CD14-positive monocyte (primary cell): ENCODE measurements around the gene SSR3. TPM values are rescaled to one million over a fixed set of nuclear protein-coding genes. Genes with fewer than 3 reads are reported as not detected.

Experiments used
- DNase-seq, 3 donors: peaks; one replicate each; pipeline ENCODE4 v3.0.0-alpha.2; 2011 to 2022
- H2AFZ ChIP-seq: 2 replicates; pipeline ENCODE4 v1.6.0; 2012; ENCODE audit warnings: mild to moderate bottlenecking, low read depth, low read length, inconsistent platforms; ENCODE audit not compliant: insufficient read depth, poor library complexity, severe bottlenecking
- H3K27ac ChIP-seq, 2 donors: 1 replicate in 1 of 2; 2 replicates in 1 of 2; pipeline ENCODE4 v1.5.1; 2012 to 2013; ENCODE audit warnings: low read length in 2 of 2, control low read depth in 1 of 2, inconsistent platforms in 1 of 2, low read depth in 1 of 2, mild to moderate bottlenecking in 1 of 2
- H3K27me3 ChIP-seq, 2 donors: one replicate each; pipeline versions ENCODE4 v1.6.0 to v1.6.1; 2011 to 2013; ENCODE audit warnings: low read length in 2 of 2; ENCODE audit not compliant: control insufficient read depth in 2 of 2, insufficient read depth in 2 of 2
- H3K36me3 ChIP-seq, 2 donors: replicated peaks in 1 of 2; 1 replicate in 1 of 2; 2 replicates in 1 of 2; pipeline versions ENCODE4 v1.5.1 to v1.6.1; 2012 to 2013; ENCODE audit warnings: low read length in 2 of 2, control low read depth in 1 of 2, inconsistent platforms in 1 of 2, mild to moderate bottlenecking in 1 of 2; ENCODE audit not compliant: insufficient read depth in 2 of 2, control insufficient read depth in 1 of 2
- H3K4me1 ChIP-seq, 2 donors: 1 replicate in 1 of 2; 2 replicates in 1 of 2; pipeline versions ENCODE4 v1.5.1 to v1.6.1; 2012 to 2013; ENCODE audit warnings: low read length in 2 of 2, control low read depth in 1 of 2, inconsistent platforms in 1 of 2, mild to moderate bottlenecking in 1 of 2, moderate library complexity in 1 of 2; ENCODE audit not compliant: insufficient read depth in 2 of 2, control insufficient read depth in 1 of 2
- H3K4me2 ChIP-seq: replicated peaks from 2 replicates; pipeline ENCODE3; 2012; ENCODE audit warnings: low read length, moderate library complexity, mild to moderate bottlenecking; ENCODE audit not compliant: poor library complexity, severe bottlenecking; ENCODE audit errors: extremely low read depth
- H3K4me3 ChIP-seq, 3 experiments: fragments of 200-600 bp in 1 of 3; sonication (generic) in 1 of 3; replicated peaks in 1 of 3; 1 replicate in 2 of 3; 2 replicates in 1 of 3; pipeline ENCODE4 v1.5.1; 2011 to 2013; ENCODE audit warnings: low read length in 3 of 3, mild to moderate bottlenecking in 3 of 3, control low read depth in 2 of 3, low read depth in 2 of 3, inconsistent platforms in 1 of 3, moderate library complexity in 1 of 3
- H3K79me2 ChIP-seq: 2 replicates; pipeline ENCODE4 v1.6.0; 2012; ENCODE audit warnings: mild to moderate bottlenecking, control low read depth, inconsistent platforms, low read length, moderate library complexity; ENCODE audit not compliant: insufficient read depth
- H3K9ac ChIP-seq: 2 replicates; pipeline ENCODE4 v1.6.0; 2017; ENCODE audit warnings: low read length, mild to moderate bottlenecking; ENCODE audit not compliant: insufficient read depth, poor library complexity, severe bottlenecking
- H3K9me3 ChIP-seq, 2 donors: replicated peaks in 1 of 2; 1 replicate in 1 of 2; 2 replicates in 1 of 2; pipeline versions ENCODE4 v1.5.1 to v1.6.1; 2012 to 2013; ENCODE audit warnings: low read length in 2 of 2, control low read depth in 1 of 2; ENCODE audit not compliant: control insufficient read depth in 1 of 2, insufficient read depth in 1 of 2
- H4K20me1 ChIP-seq: 2 replicates; pipeline ENCODE4 v1.6.0; 2012; ENCODE audit warnings: mild to moderate bottlenecking, low read length, control low read depth, moderate library complexity; ENCODE audit not compliant: insufficient read depth
- H3K27ac Mint-ChIP-seq, 7 donors: one replicate each; pipeline ENCODE4 v1.8.0; 2020; ENCODE audit warnings: mild to moderate bottlenecking in 7 of 7, mixed read lengths in 7 of 7, moderate library complexity in 6 of 7, inconsistent platforms in 2 of 7
- H3K27me3 Mint-ChIP-seq, 3 donors: one replicate each; pipeline ENCODE4 v1.8.0; 2021 to 2022; ENCODE audit warnings: low read depth in 3 of 3, mild to moderate bottlenecking in 3 of 3, mixed read lengths in 3 of 3, moderate library complexity in 3 of 3, inconsistent platforms in 1 of 3
- H3K36me3 Mint-ChIP-seq, 2 donors: one replicate each; pipeline ENCODE4 v1.8.0; 2020; ENCODE audit warnings: mixed read lengths in 2 of 2, inconsistent platforms in 1 of 2, mild to moderate bottlenecking in 1 of 2
- H3K4me1 Mint-ChIP-seq: one replicate; pipeline ENCODE4 v1.8.0; 2020; ENCODE audit warnings: mild to moderate bottlenecking, mixed read lengths
- H3K4me3 Mint-ChIP-seq, 2 donors: one replicate each; pipeline ENCODE4 v1.8.0; 2020; ENCODE audit warnings: mild to moderate bottlenecking in 2 of 2, mixed read lengths in 2 of 2, moderate library complexity in 1 of 2
- H3K9me3 Mint-ChIP-seq, 7 donors: one replicate each; pipeline ENCODE4 v1.8.0; 2020 to 2022; ENCODE audit warnings: mixed read lengths in 7 of 7, mild to moderate bottlenecking in 6 of 7, moderate library complexity in 6 of 7, inconsistent platforms in 2 of 7
- CTCF ChIP-seq: fragments of 200-600 bp; IDR thresholded peaks from one replicate; pipeline ENCODE4 v1.8.0; 2022; ENCODE audit warnings: antibody characterized with exemption, mild to moderate bottlenecking
- WGBS: methylation state at CpG from one replicate; pipeline ENCODE4 v1.1.5; 2013; ENCODE audit warnings: missing lambda C conversion rate; ENCODE audit not compliant: insufficient coverage; 5-methylcytosine and 5-hydroxymethylcytosine counted together
- intact Hi-C, 2 donors: fragments of 100-400 bp; cut with micrococcal nuclease; formaldehyde crosslinking; loops; one replicate each; pipeline versions ENCODE4 v1.15.0 to v1.15.1; 2023
- polyA plus RNA-seq, 3 donors: library from polyadenylated mRNA; depleted of rRNA in 1 of 3; unstranded in 2 of 3; stranded (reverse) in 1 of 3; fragments of 300-500 nt in 2 of 3; fragments of >200 nt in 1 of 3; fragmentation: Illumina TruSeq in 2 of 3; gene quantifications; 1 replicate in 2 of 3; 2 replicates in 1 of 3; pipeline ENCODE4 v1.2.3, GENCODE V29; 2012 to 2021

SSR3 gene
- polyA plus RNA-seq, 3 donors, result 46.6 to 243 (median 230) TPM

GRCh38 chr3:156601497-156601896 lies 46.6 kb upstream of the SSR3 start:
- Mint-ChIP-seq H3K9me3 (peaks cover 0 to 3% (median 0%) of the 10 kb centered on the region in 7 donors), H3K4me1 (peaks cover 17% of the 10 kb centered on the region), H3K27me3 (peaks cover 0 to 2% (median 2%) of the 10 kb centered on the region in 3 donors), H3K36me3 (no peaks in the 10 kb centered on the region), H3K4me3 (no peak overlapping the region), H3K27ac (peak overlapping the region in 1 of 7 donors; percentile 54)
- WGBS, result no CpG with 5 or more reads among the region's 3 CpGs
- H3K36me3 ChIP-seq, result no peaks in the 10 kb centered on the region
- H3K79me2 ChIP-seq, result no peaks in the 10 kb centered on the region
- no peak for TF ChIP-seq CTCF
- no peak overlapping the region for H3K27ac ChIP-seq
- no peak for DNase-seq
- intact Hi-C loops, result loop anchor here (10.0 kb wide), 2 partner anchors 47 to 63 kb away; partner anchors contain the start of gene SSR3 (in 2 of the 2)
- H3K9ac ChIP-seq, result no peak overlapping the region
- no peaks in the 10 kb centered on the region for H3K9me3 ChIP-seq
- no peaks in the 10 kb centered on the region for H4K20me1 ChIP-seq
- no peaks in the 10 kb centered on the region for H3K27me3 ChIP-seq
- no peak overlapping the region for H2AFZ ChIP-seq
- H3K4me3 ChIP-seq, result no peak overlapping the region
- peaks cover 13 to 15% of the 10 kb centered on the region in 2 donors for H3K4me1 ChIP-seq
- no peak overlapping the region for H3K4me2 ChIP-seq

- Mint-ChIP-seq H3K27ac (no peak overlapping the region), H3K4me1 (peaks cover 12% of the 10 kb centered on the region), H3K27me3 (peaks cover 0 to 2% (median 2%) of the 10 kb centered on the region in 3 donors), H3K36me3 (no peaks in the 10 kb centered on the region), H3K4me3 (no peak overlapping the region), H3K9me3 (peaks cover 0 to 3% (median 0%) of the 10 kb centered on the region in 7 donors)
- Histone ChIP-seq H3K4me2 (no peak overlapping the region), H2AFZ (no peak overlapping the region), H3K4me3 (no peak overlapping the region), H3K27ac (no peak overlapping the region), H4K20me1 (no peaks in the 10 kb centered on the region), H3K36me3 (no peaks in the 10 kb centered on the region), H3K9ac (no peak overlapping the region), H3K79me2 (no peaks in the 10 kb centered on the region), H3K27me3 (no peaks in the 10 kb centered on the region), H3K9me3 (no peaks in the 10 kb centered on the region), H3K4me1 (peaks cover 7 to 8% of the 10 kb centered on the region in 2 donors)
- TF ChIP-seq CTCF, result no peak
- no CpG with 5 or more reads among the region's 4 CpGs for WGBS
- intact Hi-C loops, result loop anchor here (10.0 kb wide), 2 partner anchors 46 to 64 kb away; partner anchors contain the start of gene SSR3 (in 2 of the 2)
- no peak for DNase-seq
Measured at GRCh38 chr3:156600834-156601233, 45.9 kb upstream of the SSR3 start.
